HG02943 (cell line): ENCODE results near the gene GNA12.
A peak's percentile ranks its signal among the peaks of the same experiment; 100 is the strongest.

Source experiments
- ATAC-seq: cut with Tn5 transposase; IDR thresholded peaks from one replicate; pipeline ENCODE4 v1.9.1; 2021; ENCODE audit warnings: mild to moderate bottlenecking, low read depth, moderate library complexity; ENCODE audit not compliant: unreplicated experiment

The GNA12 gene

DNA sequence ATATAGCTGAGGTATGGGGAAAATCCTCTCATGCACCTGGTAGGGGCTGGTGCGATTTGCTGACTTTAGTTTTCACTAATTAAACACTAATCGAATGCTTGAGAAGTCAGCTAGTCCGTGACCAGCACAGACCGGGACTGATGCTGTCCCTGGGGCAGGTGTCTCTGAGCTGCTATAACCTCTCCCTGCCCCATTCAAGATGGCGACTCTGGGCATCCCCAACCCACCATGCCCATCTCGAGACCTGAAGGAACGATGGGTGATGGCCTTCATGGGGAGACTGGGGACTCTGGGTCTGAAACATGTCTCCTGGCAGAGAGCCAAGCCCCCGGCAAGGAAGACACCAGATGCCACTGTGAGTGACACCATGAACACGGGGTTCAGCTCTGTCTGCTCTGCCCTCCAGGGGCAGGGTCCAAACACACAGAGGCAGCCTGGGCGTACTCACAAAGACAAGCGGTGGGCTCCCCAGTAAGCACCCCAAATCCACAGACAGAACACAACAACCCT, 57.4 kb downstream of the GNA12 start:
- ATAC-seq: no peak

DNA sequence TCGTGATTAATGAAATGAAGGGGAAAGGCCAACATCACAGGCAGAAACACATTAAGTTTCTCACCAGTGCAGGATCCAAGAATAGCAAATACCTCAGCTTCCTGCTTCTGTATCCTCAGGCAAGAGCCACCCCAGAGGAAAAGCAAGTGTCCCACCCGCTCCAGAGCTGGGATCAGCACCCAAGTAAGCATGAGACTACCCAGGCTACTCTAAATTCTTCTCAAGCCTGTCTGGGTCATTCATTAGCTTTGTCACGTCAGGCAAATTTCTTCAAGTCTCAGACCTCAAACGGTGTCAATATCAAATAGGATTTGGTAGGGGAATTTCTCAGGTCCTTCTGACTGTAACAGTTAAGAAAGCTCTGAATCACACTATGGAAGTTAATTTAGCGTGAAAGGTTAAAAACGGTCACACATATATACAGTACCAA, 59.0 kb downstream of the GNA12 start:
- peak; percentile 61 for ATAC-seq

DNA sequence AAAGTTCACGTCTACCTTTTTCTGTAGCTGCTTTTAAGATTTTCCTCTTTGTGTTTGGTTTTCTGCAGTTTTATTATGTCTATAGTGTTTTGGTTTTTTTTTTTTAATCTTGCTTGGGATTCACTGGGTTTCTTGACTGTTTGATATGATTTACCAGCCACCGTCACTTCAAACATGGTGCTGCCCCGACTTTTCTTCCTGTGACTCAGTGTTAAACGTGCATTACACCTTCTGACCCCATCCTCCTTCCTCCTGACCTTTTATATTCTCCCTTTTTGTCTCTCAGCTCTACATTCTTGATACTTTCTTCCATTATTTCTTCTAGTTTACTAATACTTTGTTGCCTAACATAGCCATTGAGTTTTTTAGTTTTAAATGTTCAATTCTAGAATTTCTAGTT, 61.5 kb downstream of the GNA12 start:
- no peak for ATAC-seq

GRCh38 chr7:2782121-2782520, 62.0 kb downstream of the GNA12 start:
- ATAC-seq: no peak

GRCh38 chr7:2781636-2782035, 62.5 kb downstream of the GNA12 start:
- ATAC-seq: no peak

DNA sequence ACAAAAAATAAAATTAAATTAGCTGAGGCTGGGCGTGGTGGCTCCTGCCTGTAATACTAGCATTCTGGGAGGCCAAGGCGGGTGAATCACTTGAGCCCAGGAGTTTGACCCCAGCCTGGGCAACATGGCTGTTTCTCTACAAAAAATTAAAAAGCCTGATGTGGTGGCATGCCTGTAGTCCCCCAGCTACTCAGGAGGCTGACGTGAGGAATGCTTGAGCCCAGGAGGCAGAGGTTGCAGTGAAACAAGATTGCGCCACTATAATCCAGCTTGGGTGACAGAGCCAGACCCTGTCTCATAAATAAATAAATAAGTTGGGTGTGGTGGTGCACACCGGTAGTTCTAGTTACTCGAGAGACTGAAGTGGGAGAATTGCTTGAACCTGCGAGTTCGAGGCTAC, 65.1 kb downstream of the GNA12 start:
- ATAC-seq: no peak

DNA sequence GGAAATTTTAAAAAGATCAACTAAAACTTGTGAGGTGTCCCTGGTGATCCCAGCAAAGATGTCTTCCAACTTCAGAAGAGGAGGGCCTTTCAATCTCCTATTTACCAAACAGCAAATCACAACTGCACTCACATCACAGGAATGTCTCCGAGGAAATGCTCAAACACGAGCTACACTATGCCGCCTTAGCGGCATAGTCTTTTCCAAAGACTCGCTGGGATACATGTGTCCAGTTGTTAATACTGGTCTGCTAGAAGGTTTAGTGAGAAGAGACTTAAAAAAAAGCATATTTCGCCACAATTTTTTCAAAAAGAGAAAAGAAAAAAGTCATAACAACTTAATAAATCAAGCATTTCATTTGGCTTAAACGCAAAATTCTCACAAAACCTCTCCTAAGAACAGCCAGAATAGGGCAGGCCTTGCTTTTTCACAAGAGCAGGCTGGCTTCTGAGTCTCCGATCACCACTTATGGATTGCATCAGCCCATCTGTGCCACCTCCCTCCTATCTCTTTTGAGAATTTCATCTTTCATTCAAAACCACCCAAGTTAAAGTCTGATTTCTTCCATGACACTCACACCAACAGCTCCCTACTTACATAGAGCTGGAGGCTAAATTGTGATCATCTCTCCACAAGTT, 66.1 kb downstream of the GNA12 start:
- ATAC-seq: no peak

DNA sequence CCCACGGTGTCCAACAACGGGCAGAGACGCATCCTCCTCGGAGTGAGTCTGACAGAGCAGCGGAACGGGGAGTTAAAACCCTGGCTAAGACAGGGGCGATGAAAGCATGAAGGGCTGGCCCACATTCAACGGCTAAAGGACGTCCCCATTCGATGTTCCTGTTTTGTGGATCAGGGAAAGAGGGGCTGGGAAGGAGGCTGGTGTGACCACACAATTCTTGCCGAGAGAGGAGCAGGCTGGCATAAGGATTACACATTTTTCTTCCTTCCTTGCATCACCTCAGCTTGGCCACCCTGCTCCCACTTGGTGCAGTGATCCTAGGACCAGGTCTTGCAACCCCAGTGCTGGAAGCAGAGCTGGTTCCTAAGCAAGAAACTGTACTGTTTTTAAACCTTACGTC, 67.7 kb downstream of the GNA12 start:
- ATAC-seq: no peak

- no peak for ATAC-seq
Measured at GRCh38 chr7:2775785-2776184, 68.3 kb downstream of the GNA12 start.

- ATAC-seq: no peak
Measured at GRCh38 chr7:2775376-2775775, 68.7 kb downstream of the GNA12 start.

- ATAC-seq: no peak
Measured at GRCh38 chr7:2774935-2775334, 69.2 kb downstream of the GNA12 start.

GRCh38 chr7:2774280-2774679, 69.8 kb downstream of the GNA12 start:
- ATAC-seq: no peak

DNA sequence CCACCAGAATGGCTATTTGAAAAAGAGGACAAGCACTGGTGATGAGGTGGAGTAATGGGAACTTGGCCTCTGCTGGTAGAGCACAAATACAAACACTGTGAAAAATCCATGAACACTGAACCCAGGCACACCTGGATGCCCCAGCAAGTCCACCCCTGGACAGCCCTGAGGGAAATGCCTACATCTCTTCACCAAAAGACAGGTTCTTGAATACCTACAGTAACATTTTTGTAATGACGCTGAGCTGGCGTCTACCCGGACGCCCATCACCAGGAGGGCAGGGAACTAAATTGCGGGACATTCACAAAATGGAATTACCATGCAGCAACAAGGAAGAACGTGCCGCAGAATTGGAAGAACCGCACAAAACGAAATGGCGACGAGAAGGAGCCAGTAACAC, 70.5 kb downstream of the GNA12 start:
- ATAC-seq: no peak

- ATAC-seq: no peak
Measured at GRCh38 chr7:2771274-2771731, 72.8 kb downstream of the GNA12 start.

- no peak for ATAC-seq
Measured at GRCh38 chr7:2764621-2765020, 79.5 kb downstream of the GNA12 start.

DNA sequence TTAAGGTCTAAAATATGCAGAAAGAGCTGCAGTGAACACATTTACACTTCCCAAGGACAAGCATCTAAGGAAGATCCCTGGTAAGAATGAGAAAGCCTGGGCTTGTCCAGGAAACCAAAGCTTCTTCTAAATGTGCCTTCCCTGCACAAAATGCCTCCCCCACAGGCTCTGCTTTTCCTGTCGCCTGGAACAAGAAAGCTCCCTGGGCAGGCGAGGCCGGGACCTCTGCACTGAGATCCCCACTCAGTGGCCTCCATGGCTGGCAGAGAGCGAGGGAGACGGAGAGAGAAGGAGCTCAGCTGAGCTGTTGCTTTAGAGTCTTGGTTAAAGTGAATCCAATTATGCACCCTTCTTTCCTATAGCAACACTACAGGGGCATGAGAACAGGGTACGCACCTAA, 80.5 kb downstream of the GNA12 start:
- no peak for ATAC-seq

- no peak for ATAC-seq
Measured at GRCh38 chr7:2761801-2762497, 82.2 kb downstream of the GNA12 start.

DNA sequence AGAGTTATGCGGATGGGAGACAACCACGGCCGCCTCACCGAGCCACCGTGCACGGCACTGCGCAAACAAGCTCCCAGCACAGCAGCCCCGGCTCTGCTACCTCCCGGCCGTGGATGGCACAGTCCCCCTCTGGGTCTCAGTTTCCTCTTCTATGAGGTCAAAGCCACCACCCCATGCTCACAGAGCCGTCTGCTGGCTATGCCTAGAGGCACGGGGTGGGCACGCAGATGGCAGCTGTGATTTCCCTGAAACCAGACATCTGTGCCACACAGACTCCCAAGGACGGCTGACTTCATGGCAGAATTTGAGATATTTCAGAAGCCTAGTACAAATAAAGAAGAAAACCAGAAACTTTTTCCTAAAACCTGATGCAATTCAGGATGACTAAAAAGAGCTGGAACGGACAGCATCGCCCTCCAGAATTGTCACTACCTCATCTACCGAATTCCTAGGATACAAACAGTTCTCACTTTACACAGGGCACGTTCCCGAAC, 82.9 kb downstream of the GNA12 start:
- no peak for ATAC-seq

DNA sequence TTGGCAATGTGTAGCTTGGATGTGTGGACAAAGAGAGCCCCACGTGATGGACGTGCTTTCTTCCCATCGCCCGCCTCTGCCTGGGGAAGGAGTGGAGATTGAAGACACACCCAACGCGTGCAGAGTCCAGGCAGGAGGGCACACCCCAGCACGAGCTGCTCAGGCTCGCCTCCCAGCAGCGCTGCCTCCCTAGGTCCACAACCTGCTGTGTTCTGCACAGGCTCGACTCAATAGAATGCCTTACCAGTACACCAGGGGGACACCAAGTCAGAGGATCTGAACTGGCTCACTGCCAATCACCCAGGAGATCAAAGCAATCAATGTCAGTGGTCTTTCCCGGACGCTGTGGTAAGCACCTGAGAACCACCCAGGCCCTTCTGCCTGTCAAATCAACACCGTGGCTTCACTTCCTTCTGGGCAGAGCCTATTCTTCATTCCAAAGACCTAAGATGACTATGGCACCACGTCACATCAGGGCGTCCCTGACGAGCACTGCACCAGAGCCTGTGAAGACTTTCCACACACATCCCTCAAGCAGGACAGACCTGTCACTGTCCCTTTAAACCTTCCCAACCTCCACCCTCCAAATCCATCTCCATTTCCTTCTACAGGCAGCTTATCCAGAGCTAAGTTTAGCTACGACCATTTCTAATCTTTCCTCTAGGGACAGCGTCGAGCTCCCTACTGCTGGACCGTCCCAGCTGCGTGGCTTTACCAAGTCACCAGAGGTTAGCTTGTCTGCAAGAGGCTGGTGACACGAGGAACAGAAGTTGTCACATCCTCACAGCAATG, 83.8 kb downstream of the GNA12 start:
- ATAC-seq: no peak

DNA sequence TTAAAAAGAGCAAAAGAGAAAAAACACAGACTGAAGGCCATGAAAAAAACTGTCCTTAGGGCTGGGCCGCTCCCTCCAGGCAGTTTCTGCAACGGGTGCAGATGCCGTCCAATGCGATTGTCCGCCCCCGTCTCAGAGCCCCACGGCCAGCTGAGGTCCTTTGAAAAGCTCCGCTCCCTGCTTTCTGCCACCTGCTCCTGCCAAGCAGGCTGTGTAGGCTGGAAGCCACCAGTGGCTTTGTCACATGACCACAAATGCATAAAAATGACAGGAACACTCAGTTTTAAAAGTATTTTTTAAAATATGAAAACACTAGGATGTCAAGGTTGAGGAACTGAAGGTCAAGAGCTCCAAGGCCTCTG, 84.4 kb downstream of the GNA12 start:
- no peak for ATAC-seq
